ENCODE results near the gene NFAT5. TPM values are rescaled to one million over a fixed set of nuclear protein-coding genes. Genes with fewer than 3 reads are reported as not detected.

NFAT5 gene
- total RNA-seq, 1 donor from 2014 or later, result 30.1 TPM

- H3K27me3 Mint-ChIP-seq, result no peaks in the 10 kb centered on the region
- no peak for DNase-seq (ENCODE audit: extremely low spot score, unreplicated experiment)
- H3K9me3 Mint-ChIP-seq, result no peaks in the 10 kb centered on the region
- no peak overlapping the region for H3K4me3 Mint-ChIP-seq
- H3K4me1 Mint-ChIP-seq (ENCODE audit: unreplicated experiment), result peaks cover under 1% of the 10 kb centered on the region
- no peak for TF ChIP-seq CTCF (conservative IDR thresholded peaks at IDR 0.05)
- H3K36me3 Mint-ChIP-seq, result no peaks in the 10 kb centered on the region
- no peak overlapping the region for H3K27ac Mint-ChIP-seq
These were observed 166.3 kb downstream of the NFAT5 start for GRCh38 chr16:69732101-69732500.

- DNase-seq (ENCODE audit: extremely low spot score, unreplicated experiment), result no peak
- Mint-ChIP-seq H3K36me3 (peaks cover 33% of the 10 kb centered on the region), H3K4me3 (no peak overlapping the region), H3K4me1 (ENCODE audit: unreplicated experiment) (peaks cover 9% of the 10 kb centered on the region), H3K27ac (no peak overlapping the region), H3K9me3 (no peaks in the 10 kb centered on the region), H3K27me3 (no peaks in the 10 kb centered on the region)
- no peak for TF ChIP-seq CTCF (conservative IDR thresholded peaks at IDR 0.05)
These were observed 175.8 kb downstream of the NFAT5 start for GRCh38 chr16:69741519-69741918.

GRCh38 chr16:69741951-69742904 lies 176.5 kb downstream of the NFAT5 start:
- Mint-ChIP-seq H3K4me1 (ENCODE audit: unreplicated experiment) (peaks cover 9% of the 10 kb centered on the region), H3K27ac (no peak overlapping the region)
- DNase-seq (ENCODE audit: extremely low spot score, unreplicated experiment), result no peak

GRCh38 chr16:69744363-69745231 lies 178.8 kb downstream of the NFAT5 start:
- no peak overlapping the region for H3K4me3 Mint-ChIP-seq

More at GRCh38 chr16:69741951-69742904, 176.5 kb downstream of the NFAT5 start:
- Mint-ChIP-seq H3K9me3 (no peaks in the 10 kb centered on the region), H3K4me3 (no peak overlapping the region), H3K27me3 (no peaks in the 10 kb centered on the region), H3K36me3 (peaks cover 34% of the 10 kb centered on the region)
- no peak for TF ChIP-seq CTCF (conservative IDR thresholded peaks at IDR 0.05)

More at GRCh38 chr16:69744363-69745231, 178.8 kb downstream of the NFAT5 start:
- Mint-ChIP-seq H3K4me1 (ENCODE audit: unreplicated experiment) (peaks cover 9% of the 10 kb centered on the region), H3K9me3 (no peaks in the 10 kb centered on the region), H3K27me3 (no peaks in the 10 kb centered on the region), H3K36me3 (peaks cover 40% of the 10 kb centered on the region), H3K27ac (no peak overlapping the region)
- no peak for TF ChIP-seq CTCF (conservative IDR thresholded peaks at IDR 0.05)
- no peak for DNase-seq (ENCODE audit: extremely low spot score, unreplicated experiment)
